ENCODE measurements around the gene FOXL3.
"Not testable (repeated sequence)": the region's sequence is repeated elsewhere in the genome, so short reads cannot be mapped to it uniquely, and the experiment has no call there.

The FOXL3 gene

DNA sequence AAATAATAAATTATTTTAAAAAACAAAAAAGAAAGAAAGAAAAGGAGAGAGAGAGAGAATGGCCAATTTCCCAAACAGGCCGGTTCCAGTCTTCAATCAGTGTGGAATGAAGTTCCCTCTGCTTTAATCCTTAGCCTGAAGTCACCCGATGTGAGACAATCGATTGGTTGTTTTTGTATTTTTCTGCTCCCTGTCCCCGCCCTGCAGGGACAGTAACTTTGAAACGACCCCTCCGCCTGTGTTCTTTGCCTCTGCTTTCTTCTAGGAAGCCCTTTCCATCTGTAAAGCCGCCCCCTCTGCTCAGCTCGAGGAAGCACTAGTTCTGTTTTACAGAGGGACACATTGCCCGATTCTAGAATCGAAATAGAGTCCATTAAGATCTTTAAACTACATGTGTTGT is 33.4 kb downstream of the FOXL3 start:
- DNase-seq (ENCODE audit: low read depth), result no peak

DNA sequence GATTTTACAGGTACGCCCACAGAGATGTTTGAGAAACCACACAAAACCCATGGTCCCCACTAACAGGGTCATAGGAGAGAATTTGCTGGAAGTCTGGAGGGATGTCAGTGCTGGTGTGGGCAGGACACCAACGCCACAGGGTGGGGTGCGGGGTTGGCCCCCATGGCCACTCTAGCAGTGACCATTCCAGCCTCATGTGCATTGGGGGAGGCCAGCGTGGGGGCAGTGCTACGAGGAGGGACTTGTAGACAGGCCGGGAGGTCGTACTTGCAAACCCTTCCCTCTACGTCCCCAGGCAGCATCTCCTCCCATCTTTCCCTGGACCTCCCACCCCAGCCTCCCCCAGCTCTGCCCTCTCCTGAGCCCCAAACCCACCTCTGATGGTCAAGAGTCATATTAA is 34.0 kb downstream of the FOXL3 start:
- no peak for DNase-seq (ENCODE audit: low read depth)

DNA sequence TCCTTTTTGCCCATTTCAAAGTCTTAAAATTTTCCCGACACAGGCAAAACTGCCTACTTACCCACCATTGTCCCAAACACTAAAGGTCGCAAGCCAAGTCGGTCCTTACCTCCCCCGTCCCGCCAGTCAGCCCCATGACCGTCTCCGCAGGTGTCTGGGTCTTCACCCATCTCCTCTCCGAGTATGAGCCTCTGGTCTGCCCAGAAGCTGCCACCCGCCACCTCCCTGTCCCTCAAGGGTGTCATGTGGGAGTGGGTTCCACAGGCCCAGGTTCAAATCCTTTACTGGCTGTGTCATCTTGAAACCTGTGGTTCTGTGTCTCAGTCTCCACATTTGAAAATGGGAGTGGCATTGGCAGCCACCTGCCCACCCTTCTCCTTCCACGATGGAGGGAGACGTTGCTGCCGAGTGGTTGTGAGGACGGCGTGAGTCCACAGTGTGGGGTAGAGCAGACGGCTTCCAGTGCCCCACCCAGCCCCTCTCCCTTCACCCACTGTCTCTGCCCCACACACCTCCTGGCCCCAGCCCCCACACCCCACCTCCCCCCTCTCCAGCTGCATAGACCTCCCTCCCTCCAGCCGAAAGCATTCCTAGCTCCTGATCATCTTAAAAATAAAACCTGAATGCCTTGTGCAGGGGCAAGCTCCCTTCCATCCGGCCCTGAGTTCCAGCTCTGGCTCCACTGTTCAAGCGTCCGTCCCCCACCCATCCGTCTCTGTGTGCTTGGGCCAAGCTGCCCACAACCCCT is 35.3 kb downstream of the FOXL3 start:
- no peak for DNase-seq (ENCODE audit: low read depth)

DNA sequence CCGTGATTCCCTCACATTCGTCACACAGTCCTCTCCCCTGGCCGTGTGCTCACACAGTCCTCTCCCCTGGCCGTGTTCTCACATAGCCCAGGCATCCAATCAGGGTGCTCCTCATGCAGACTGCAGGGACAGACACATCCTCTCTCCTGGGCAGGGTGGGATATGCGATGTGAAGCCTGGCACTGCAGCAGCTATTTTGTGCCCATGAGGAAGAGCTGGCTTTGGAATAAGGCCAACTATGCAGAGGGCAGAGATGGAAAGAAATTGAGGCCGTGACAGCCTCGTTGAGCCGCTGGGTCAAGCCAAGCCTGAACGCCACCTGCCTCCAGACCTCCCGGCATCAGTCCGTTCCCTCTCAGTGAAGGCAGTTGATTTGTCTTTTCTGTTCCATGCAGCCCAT is 35.8 kb downstream of the FOXL3 start:
- no peak for DNase-seq (ENCODE audit: low read depth)

DNA sequence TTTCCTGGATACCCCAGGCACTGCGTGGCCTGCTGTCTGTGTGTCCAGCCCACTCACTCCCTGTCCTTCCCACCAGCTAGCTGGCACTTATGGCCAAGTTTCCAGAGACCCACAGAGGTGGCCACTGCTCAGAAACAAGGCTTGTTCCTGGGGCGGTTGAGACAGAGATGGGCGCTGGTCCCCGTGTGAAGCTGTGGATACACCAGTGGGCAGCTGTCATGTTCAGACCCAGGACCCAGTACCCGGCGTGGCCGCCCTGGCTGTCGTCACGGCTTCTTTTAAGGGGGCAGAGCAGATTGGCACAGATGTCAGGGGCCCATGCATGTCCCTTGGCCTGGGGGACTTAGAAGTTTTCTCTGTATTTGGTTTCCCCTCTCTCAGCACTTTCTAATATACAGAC is 36.3 kb downstream of the FOXL3 start:
- DNase-seq (ENCODE audit: low read depth), result no peak

DNA sequence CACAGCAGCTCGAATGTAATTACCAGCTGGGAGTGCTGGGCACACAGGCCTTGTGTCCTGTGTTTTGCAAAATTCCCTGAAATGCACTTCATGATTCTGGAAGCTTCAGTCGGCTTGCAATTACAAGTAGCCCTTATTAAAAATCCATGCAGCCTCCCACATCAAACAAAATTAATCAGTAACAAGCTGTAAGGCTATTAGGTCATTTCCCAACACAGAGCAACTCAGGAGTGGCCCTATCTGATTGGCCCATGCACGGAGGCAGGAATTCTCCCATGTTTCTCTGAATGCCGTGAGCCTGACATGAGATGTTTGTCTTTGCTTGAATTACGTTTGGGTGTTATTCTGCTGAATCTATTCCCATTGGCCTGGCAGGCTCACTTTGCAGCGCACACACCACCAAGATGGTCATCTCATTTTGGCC is 36.9 kb downstream of the FOXL3 start:
- no peak for DNase-seq (ENCODE audit: low read depth)

DNA sequence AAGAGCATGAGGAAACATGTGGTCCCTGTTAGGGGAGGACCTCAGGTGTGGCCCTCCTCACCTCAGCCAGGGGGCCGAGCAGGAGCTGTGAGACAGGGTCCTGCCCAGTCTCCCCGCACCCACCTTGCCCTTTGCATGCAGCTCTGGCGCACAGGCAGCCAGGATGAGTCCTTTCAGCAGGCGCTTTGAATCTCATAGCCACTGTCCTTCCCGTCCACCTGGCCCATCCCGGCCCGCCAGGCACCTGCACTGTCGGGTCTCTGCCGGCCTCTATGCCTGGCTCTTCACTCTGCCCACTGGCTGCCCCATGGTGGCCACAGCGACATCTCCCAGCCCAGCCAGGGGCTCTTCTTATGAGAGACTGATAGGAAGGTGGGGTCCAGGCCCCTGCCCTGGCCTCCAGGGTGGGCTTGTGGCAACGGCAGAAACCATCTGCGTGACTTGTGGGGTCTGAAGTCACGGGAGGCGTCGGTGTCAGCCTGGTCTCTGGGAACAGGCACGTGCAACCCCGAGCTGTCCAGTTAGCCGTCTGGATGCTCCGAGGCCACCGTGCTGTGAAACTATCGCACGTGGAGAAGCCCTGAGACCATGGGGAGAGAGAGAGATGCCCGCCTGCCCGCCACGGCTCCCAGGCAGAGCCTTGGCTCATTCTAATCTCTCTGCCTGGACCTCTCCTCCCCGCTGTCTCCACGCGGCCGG is 37.4 kb downstream of the FOXL3 start:
- DNase-seq (ENCODE audit: low read depth), result no peak

DNA sequence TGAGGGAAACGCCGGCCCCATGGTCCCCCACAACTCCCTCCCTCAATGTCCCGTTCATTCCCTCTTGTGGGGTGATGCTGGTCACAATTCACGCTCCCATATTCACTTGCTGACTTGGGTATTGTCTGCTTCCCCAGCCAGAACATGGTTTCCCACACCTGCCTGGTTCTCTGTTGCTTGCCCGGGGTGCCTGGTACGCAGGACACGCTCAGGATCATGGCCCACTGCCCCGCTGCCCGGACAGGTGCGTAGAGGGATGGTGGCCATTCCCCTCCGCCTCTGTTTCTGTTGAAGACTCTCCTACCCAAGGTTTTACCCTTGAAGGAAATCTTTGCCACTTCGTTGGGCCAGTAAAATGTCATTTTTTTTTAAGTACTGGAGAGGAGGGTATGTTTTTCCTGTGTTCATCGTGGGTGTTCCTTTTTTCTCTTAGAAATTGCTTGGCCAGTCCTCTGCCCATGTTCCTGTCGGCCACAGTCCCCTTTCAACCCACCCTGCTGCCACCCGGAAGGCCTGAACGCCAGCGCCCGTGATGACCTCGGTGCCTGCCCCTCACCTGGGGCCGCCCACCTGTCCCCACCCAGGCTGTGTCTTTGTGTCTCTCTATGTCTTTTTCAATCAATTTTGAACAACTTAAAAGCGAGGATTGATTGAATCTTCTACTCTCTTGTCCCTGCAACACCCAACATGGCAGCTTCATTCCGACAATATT is 38.2 kb downstream of the FOXL3 start:
- DNase-seq (ENCODE audit: low read depth), result no peak

DNA sequence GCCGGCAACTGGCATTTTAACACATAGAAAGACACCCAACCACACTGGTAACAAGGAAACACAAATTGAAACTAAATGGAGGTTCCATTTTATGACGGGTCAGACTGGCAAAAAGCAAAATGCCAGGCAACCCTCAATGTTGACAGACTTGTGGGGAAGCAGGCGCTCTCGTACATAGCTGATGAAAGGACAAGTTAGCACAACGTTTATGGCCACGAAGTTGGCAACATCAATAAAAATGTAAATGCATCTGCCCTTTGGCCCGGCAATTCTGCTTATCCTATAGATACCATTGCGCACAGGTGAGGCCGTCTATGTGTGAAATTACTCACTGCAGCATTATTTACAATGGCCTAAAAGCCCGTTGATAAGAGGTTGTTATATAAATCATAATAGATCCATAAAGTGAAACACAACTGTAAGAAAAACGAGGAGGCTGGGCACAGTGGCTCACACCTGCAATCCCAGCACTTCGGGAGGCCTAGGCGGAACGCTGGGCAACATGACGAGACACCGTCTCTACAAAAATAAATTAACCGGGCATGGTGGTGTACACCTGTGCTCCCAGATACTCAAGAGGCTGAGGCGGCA is 39.8 kb downstream of the FOXL3 start:
- no peak for DNase-seq (ENCODE audit: low read depth)

DNA sequence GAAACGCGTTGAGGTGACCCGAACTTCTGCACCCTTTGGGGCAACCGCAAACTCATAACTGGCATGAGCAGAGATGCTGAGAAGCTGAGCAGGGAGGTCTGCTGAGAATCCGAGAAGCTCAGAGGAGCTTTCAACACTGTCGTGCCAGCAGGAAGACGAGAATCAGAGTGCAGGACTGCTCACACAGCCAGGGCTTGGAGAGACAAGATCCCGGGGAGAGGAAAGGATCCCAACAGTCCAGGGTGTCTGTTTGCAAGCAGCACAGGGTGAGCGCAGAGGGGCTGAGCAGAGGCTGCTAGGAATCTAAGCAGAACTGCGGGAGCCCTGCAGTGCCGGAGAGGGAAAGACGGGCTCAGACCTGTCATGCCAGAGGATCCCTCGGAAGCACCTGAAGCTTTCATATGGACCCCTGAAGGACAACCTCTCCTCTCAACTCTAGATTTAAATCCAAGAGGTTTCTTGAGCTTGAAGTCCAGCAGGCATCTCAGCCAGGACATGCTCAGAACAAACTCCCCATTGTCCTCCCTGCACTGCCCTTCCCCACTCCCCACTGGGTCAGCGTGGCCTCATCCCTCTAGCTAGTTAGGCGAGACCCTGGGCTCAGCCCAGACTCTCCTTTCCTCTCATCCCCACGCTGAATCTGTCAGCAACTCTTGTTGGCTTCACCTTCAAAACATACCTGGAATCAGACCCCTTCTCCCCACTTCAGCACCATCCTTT is 40.7 kb downstream of the FOXL3 start:
- no peak for DNase-seq (ENCODE audit: low read depth)

DNA sequence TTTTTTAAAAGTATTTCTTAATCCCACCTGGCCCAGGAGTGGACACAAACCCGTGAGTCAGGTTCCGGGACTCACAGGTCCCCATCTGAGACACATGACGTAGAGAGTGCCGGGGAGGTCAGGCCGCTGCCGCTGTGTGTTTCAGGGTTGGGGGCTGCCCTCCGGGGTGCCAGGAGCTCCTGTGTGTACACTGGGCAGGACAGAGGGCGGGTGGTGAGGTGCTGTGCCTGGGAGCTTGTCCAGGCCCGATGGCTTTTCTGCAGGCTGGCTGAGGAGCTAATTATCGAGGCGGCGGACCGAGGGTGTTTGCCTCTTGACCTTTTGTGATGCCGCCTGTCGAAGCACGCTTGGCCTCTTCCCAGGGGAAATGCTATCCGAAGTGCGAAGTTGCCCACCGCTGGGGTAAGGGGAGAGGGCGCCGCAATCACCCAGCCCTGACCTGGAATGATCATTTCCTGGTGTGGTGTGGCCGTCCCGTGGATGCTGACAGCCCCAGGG is 42.1 kb downstream of the FOXL3 start:
- DNase-seq (ENCODE audit: low read depth), result no peak

DNA sequence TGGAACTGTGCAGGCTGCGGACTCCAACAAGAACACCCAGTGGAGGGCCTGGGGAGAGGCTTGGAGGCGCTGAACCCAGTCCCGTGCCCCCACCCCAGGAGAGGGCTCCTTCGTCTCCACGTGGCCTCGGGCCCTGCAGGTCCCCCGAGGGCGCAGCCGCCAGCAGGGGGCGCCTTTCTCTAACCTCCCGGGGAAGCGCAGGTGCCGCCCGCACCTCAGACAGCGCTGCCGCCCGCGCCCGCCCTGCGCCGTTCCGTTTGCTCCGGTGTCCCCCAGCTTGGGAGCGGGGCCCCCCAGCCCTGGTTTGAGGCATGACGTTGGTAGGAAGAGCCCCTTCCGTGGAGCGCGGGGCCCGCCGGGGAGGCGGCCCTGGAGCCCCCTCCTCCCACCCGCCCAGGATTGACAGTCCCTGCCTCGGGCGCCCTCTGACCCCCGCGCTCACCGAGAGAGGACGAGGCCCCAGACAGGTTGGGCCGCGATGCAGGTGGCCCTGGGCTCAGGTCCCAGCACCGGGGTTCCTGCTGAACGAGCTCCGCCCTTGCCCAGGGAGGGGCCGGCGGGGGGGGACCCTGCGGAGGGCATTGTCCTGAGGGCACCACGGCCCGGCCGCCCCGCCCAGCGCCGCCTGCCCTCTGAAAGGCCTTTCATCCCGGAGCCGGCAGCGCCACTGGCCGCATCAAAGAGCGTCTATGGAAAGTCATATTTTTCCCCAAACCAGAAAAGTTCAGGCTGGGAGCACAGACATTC is 42.8 kb downstream of the FOXL3 start:
- peak; percentile 7 for DNase-seq (ENCODE audit: low read depth)

DNA sequence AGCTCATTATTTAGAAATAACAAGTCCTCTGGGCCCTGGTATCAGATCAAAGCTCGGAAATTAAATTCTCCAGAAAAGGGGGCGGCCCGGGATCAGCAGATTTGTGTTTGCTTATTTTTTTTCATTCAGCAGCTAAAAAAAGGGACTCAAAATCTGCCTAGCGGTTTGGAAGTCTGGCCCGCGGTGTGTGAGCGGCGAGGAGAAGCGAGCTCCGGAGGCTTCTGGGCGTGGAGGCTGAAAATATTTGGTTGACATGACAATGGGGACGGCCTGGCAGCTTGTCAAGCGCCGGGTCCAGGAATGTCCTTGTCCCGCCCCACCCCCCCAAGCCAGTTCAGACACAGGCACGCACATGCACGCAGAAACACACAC is 43.4 kb downstream of the FOXL3 start:
- peak; percentile 13 for DNase-seq (ENCODE audit: low read depth)

DNA sequence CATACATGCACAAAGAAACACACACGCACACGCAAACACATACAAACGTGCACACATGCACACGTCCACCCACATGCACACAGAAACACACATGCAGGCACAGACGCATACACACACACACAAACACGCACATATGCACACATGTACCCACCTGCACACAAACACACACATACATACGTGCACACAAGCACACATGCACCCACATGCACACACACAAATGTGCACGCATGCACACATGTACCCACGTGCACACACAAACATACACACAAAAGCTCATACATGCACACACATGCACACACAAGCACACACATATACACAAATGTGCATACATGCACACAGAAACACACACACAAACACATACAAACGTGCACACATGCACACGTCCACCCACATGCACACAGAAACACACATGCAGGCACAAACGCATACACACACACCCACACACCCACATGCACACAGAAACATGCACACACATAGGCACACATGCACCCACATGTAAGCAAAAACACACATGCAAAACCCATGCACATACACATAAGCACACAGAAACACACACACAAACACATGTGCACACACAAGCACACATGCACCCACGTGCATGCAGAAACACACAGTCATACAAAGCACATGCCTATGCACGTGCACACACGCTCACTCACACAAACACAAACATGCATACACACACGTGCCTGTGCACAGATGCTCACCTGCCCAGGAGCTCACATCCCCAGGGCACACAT is 44.8 kb downstream of the FOXL3 start:
- no peak for DNase-seq (ENCODE audit: low read depth)

DNA sequence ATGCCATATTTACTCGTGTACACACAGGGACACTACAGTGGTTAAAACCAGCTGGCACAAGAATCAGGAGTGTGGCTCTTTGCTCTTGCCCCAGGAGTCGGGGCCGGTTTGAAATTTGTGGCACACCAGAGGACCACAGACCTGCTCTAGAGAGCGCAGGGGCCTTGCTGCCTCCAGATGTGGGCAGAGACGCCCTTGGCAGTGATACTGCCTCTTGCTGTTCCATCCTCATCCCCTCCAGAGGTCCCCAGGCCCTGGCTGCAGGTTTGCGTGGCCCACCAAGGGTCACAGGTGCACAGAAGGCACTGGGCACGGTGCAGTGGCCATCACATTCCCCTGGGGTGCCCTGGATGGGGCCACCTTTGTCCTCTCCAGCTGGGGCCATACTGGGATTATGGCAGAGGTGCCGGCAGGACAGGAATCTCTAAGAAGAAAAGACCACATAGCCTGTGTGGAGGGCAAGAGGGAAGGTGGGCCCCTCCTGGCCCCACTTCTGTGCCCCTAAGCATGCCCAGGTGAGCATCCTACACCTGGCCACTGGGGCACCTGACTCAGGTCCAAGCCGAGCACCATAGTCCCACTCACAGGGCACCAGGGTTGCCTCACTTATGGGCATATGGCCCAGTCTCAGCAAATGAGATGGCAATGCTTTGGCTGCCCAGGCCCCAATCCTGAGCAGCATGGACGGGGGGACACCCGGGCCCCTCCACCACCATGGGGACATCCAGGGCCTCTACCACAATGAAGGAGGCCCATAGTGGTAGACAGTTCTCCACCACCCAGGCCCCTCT is 45.6 kb downstream of the FOXL3 start:
- no peak for DNase-seq (ENCODE audit: low read depth)

DNA sequence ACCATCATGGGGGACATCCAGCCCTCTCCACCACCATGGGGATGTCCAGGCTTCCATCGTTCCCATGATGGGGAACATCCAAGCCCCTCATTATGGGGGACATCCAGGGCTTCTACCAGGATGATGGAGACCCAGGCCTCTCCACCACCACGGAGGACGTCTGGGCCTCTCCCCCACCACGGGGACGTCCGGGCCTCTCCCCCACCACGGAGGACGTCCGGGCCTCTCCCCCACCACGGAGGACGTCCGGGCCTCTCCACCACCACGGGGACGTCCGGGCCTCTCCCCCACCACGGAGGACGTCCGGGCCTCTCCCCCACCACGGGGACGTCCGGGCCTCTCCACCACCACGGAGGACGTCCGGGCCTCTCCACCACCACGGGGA is 46.2 kb downstream of the FOXL3 start:
- DNase-seq (ENCODE audit: low read depth), result not testable (repeated sequence)

DNA sequence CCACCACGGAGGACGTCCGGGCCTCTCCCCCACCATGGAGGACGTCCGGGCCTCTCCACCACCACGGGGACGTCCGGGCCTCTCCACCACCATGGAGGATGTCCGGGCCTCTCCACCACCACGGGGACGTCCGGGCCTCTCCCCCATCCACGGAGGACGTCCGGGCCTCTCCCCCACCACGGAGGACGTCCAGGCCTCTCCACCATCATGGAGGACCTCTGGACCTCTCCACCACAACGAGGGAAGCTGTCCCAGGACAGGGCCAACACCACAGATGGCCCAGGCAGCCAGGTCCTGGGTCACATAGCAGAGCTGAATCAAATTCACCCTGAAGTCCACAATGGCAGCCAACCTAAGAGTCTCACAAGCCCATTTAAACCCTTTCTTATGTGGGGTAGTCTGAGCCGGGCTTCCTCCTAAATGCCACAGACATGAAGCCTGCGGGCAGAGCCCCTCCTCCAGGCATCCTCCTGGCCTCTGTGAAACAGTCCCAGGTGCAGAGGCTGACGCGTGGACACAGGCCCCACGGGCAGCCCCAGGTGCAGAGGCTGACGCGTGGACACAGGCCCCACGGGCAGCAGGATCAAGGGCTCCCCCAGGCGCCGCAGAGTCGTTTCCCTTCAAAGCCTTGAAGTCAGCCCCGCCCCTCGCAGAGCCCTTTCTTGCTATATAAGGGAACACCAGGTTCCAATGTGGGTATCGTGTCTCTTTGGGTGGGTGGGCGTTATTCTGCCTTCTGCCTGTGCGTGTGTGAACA is 47.0 kb downstream of the FOXL3 start:
- DNase-seq (ENCODE audit: low read depth), result no peak

DNA sequence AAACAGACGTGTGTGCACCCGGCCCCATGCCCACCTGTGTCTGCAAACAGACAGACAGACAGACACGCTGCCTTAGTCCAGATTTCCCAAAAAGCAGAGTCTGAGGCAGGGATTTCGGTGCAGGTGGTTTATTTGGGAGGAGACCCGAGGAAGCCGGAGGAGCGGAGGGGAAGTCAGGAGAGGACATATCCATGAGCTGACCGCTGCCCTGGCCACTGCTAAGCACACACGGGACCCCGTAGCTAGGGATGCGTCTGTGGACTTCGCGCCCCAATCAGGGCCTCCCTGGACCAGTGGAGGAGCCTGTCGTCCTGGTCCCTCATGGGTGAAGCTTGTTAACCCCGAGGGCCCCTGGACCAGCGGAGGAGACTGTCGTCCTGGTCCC is 47.6 kb downstream of the FOXL3 start:
- DNase-seq (ENCODE audit: low read depth), result no peak
